ENCODE data around the gene KCTD2.
"Not testable (repeated sequence)": the region's sequence is repeated elsewhere in the genome, so short reads cannot be mapped to it uniquely, and the experiment has no call there.

KCTD2 gene

GRCh38 chr17:75020331-75021110 lies 26.5 kb upstream of the KCTD2 start:
- no peak for DNase-seq (ENCODE audit: low spot score)

- no peak for DNase-seq (ENCODE audit: low spot score)
Observed at GRCh38 chr17:75024686-75025397, 22.2 kb upstream of the KCTD2 start.

GRCh38 chr17:75025398-75025734 lies 21.7 kb upstream of the KCTD2 start:
- DNase-seq (ENCODE audit: low spot score) = not testable (repeated sequence)

- not testable (repeated sequence) for DNase-seq (ENCODE audit: low spot score)
Observed at GRCh38 chr17:75026650-75027049, 20.4 kb upstream of the KCTD2 start.

GRCh38 chr17:75030161-75030560 lies 16.9 kb upstream of the KCTD2 start:
- DNase-seq (ENCODE audit: low spot score) = no peak

- DNase-seq (ENCODE audit: low spot score) = peak; percentile 89
Observed at GRCh38 chr17:75031972-75032719, 14.9 kb upstream of the KCTD2 start.

- no peak for DNase-seq (ENCODE audit: low spot score)
Observed at GRCh38 chr17:75032720-75033280, 14.2 kb upstream of the KCTD2 start.

- DNase-seq (ENCODE audit: low spot score) = peak; percentile 85
Observed at GRCh38 chr17:75033346-75034235, 13.4 kb upstream of the KCTD2 start.

GRCh38 chr17:75034236-75034908 lies 12.7 kb upstream of the KCTD2 start:
- peak; percentile 72 for DNase-seq (ENCODE audit: low spot score)

GRCh38 chr17:75036643-75037268 lies 10.3 kb upstream of the KCTD2 start:
- DNase-seq (ENCODE audit: low spot score) = peak; percentile 77

GRCh38 chr17:75039238-75039637 lies 7.8 kb upstream of the KCTD2 start:
- no peak for DNase-seq (ENCODE audit: low spot score)

GRCh38 chr17:75041656-75042280 lies 5.3 kb upstream of the KCTD2 start:
- no peak for DNase-seq (ENCODE audit: low spot score)

- DNase-seq (ENCODE audit: low spot score) = not testable (repeated sequence)
Observed at GRCh38 chr17:75043789-75044188, 3.2 kb upstream of the KCTD2 start.

- DNase-seq (ENCODE audit: low spot score) = no peak
Observed at GRCh38 chr17:75044716-75045115, 2.3 kb upstream of the KCTD2 start.

GRCh38 chr17:75045946-75046406 lies 1.0 kb upstream of the KCTD2 start:
- not testable (repeated sequence) for DNase-seq (ENCODE audit: low spot score)

GRCh38 chr17:75047398-75048098 lies 523 bp downstream of the KCTD2 start:
- peak; percentile 19 for DNase-seq (ENCODE audit: low spot score)

GRCh38 chr17:75048249-75048878 lies 1.3 kb downstream of the KCTD2 start:
- peak; percentile 31 for DNase-seq (ENCODE audit: low spot score)

- no peak for DNase-seq (ENCODE audit: low spot score)
Observed at GRCh38 chr17:75049057-75049456, 2.0 kb downstream of the KCTD2 start.

GRCh38 chr17:75049706-75050105 lies 2.7 kb downstream of the KCTD2 start:
- no peak for DNase-seq (ENCODE audit: low spot score)
